Midbrain (tissue), 1 donor: ENCODE data around the gene SETD5.
A peak's percentile ranks its signal among the peaks of the same experiment; 100 is the strongest.

ENCODE experiments used
- DNase-seq: peaks from one replicate; lab custom pipeline; 2025; lab: John Stamatoyannopoulos, UW

The SETD5 gene

DNA sequence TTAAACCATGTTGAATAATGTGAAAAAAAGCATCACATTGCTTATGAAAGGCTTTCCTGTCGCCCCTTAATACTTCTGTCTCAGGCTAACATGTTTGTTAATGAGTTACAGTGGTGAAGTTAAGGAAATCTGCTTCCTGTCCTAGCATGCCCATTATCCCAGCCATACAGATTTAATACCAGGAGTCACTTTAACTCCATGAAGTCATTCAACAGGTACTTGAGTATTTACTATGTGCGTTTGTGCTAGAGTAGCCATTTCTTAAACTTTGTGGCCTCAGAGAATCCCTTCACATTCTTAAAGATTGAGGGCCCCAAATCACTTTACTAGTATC, 10.1 kb upstream of the SETD5 start:
- DNase-seq, result no peak

DNA sequence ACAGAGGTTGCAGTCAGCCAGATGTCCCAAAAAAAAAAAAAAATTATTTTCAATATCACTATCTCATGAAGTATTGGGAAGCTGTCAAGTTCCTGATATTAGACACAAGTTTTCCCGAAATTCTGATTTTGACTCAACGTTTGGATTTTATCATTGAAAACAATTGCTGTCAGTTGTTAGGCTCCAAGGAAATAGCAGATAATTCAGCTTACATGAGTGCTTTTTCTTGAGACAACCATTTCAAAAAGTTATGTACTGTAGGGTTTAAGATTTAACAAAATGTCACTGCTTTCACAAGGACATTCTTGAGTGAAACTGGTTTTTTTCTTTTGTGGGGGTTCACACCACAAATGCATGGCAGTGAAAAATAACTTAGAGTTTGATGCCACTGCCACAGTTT, 9.3 kb upstream of the SETD5 start:
- no peak for DNase-seq

DNA sequence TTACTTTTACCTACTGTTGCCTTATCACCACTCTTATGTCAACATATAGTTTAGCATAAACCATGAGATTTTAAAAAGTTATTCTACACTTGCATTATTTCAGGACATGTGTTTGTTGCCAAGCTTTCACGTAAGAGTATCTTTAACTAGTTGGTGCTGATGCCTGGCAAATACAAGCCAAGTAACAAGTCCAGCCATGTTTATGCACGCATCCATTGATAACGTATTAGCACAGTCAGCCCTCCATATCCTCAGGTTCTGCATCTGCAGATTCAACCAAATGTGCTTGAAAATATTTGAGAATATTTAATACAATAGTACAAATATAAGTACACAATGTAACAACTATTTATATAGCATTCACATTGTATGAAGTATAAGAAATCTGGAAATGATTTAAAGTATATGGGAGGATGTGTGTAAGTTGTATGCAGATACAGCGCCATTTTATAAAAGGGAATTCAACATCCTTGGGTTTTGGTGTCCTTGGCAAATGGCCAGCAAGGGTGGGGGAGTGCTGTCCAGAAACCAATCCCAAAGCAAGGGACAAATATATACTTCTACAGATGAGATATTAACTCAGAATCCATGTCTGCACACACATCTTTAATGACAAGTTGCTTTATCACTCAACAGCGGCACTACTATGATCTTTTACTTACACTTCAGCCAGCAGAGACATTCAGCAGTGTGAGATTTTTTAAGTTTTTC, 8.7 kb upstream of the SETD5 start:
- DNase-seq, result no peak

DNA sequence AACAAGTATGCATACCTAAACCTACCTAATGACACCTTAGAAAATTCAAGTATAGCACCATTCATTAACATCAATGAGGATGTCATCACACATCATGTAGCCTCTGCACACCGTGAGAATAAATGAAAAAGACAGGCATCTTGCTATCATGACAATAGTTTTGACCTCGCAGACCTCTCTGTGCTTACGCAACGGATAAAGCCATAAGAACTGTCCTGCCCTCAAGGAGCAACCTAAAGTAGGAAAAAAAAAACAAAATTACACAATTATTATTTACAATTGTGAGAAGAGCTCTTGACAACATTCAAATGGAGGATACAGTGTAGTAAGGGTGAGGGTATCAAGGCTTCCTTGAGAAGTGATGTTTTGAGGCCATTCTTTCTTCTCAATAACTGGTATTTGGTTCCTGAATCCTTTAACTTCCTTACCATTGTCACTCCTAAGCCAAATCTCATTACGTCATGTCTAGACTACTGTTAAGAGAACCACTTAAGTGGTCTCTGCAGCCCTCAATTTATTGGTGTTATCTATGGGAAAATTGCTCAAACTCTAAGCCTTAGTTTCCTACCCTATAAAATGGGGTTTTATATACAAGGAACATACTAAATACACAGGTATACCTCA, 7.0 kb upstream of the SETD5 start:
- DNase-seq, result no peak

DNA sequence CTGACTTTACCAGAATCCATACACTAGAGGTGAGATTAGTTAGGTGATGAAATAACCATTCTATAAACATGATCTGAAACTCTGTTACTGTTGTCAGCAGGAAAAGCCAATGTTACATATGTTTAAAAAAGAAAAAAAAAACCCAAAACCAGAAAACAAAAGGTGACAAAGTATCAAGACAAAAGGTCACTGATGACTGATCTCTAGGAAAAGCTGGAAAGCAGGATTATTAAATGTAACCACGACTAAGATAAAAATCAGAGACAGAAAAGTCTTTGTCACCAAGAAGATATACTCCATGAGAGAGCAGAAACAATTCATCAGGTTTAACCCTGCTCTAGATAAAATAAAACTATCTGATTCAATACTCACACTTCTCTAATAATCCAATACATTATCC, 5.4 kb upstream of the SETD5 start:
- DNase-seq, result no peak

GRCh38 chr3:9395570-9396300, 1.7 kb upstream of the SETD5 start:
- no peak for DNase-seq

- DNase-seq, result no peak
These were observed 1.1 kb upstream of the SETD5 start for GRCh38 chr3:9396301-9396631.

DNA sequence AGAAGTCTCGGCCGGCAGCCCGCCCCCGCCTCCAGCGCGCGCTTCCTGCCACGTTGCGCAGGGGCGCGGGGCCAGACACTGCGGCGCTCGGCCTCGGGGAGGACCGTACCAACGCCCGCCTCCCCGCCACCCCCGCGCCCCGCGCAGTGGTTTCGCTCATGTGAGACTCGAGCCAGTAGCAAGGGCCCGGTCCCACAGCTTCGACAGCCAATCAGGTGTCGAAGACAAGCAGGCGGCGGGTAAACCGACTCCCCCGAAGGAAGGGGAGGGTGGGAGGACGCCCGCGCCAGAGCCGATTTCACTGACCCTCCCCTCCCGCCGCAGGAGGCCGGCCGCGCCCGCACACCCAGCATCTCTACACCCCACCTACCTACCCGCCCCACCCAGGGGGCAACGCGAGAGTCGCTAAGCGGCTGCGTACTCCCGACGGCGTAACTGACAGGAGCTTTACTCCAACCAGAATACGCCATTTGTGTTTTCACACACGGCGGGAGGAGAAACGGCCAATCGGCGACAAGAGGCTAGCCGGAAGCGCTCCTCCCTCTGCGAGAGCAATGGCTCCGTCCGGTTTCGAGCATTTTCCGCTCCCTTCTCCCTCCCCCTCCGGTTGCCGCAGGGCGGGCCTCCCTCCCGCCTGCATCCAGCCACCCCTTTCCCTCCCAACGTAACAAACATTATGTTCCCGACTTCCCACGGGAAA, 633 bp upstream of the SETD5 start:
- DNase-seq, result peak; percentile 99

GRCh38 chr3:9397906-9398699, 688 bp downstream of the SETD5 start:
- DNase-seq, result no peak

- peak; percentile 11 for DNase-seq
These were observed 1.4 kb downstream of the SETD5 start for GRCh38 chr3:9398700-9399336.

GRCh38 chr3:9399337-9399703, 1.9 kb downstream of the SETD5 start:
- DNase-seq, result no peak

GRCh38 chr3:9399746-9400145, 2.3 kb downstream of the SETD5 start:
- DNase-seq, result peak; percentile 74

GRCh38 chr3:9400616-9401015, 3.2 kb downstream of the SETD5 start:
- DNase-seq, result no peak

- DNase-seq, result no peak
These were observed 4.6 kb downstream of the SETD5 start for GRCh38 chr3:9401986-9402385.

DNA sequence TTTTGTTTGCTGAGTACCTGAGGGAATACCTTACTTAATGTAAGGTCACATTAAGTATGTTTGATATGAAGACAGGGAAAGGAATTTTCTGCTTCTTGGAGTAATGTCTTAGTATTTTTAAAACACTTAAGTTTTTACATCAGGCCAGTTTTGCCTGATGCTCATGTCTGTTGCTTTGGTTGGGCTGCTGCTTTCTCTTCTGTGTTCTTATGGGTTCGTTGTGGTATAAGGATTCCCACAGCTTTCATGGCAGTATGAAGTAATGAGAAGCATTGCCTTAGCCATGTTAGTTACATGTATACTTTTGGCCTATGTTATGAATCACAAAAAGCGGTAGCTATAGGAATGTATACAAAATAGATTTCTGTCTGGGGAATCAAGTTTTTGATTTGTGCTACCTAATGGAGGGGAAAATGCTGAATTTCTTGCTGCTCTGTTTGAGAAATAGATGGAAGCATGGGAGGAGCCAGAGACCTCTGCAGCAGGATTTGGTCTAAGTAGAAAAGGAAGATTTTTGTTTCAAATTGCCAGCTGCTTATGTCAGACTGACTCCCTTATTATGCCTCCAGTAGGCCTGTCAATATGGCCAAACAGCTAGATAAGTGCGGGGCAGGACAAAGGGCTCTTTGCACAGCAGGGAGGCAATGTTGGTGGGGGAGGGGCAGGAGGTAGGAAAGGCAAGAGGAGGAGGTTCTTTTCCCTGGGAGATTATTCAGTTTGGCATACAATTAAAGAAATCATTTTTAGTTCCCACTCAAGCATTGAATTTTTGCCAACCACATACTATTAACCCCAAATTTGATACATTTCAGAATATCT, 5.2 kb downstream of the SETD5 start:
- peak; percentile 45 for DNase-seq

DNA sequence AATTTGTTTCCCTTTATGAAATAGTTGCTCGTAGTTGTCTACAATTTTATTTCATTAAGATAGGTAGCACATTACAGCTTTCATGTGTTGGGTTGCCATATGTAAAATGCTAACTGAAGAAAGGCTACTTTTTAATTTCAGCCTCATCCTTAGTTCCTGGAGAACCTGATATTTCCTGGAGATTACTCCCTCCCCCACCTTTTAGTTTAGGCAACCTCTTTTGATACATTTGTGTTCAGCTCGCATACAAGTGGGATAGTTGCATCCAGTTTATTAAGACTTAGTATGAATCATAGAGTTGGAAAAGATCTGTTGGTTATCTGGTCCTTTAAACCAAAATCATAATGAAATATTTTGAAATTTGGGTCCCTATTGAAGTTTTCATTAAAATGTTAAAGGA, 6.0 kb downstream of the SETD5 start:
- DNase-seq, result no peak

GRCh38 chr3:9404680-9405079, 7.3 kb downstream of the SETD5 start:
- no peak for DNase-seq

DNA sequence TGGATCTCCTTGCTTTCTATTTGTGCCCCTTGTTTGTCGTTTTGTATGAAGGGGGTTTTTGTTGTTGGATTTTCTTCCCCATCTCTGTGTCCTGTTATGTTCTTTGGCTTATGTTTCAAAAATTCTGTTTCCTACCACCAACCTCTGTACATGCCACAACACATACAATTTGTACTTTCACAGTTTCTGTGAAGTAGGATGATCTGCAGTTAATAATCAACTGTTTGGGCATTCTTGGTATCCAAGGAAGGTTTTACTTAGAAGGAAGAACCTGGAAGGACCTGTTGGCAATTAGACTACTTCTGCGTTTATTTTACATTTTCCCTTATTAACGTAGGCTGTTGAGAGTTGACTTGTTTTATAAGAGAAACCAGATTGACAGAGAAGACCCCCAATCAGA, 8.3 kb downstream of the SETD5 start:
- no peak for DNase-seq

GRCh38 chr3:9406856-9407626, 9.6 kb downstream of the SETD5 start:
- DNase-seq, result no peak

DNA sequence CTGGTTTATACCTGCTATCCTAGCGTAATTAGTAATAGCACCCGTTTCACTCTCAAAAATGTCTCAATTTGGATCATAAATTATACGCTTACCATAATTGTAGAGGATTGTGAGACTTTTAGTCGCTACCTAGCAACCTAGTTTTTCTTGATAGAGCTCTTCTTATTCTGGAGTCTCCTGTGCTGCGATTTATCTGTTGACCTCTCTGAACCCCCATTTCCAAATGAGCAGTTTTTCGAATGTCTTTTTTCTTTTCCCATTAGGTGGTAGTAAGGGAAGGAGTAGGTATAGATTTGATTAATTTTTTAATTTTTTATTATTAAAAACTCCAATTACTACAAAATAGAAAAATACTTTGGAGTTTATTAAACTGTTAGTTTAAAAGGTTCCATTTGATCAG, 10.6 kb downstream of the SETD5 start:
- DNase-seq, result no peak
